ENCODE results near the gene AHRR.

- no peak for TF ChIP-seq POLR2A (IDR thresholded peaks at IDR 0.05)
- TF ChIP-seq, protein P1, sequence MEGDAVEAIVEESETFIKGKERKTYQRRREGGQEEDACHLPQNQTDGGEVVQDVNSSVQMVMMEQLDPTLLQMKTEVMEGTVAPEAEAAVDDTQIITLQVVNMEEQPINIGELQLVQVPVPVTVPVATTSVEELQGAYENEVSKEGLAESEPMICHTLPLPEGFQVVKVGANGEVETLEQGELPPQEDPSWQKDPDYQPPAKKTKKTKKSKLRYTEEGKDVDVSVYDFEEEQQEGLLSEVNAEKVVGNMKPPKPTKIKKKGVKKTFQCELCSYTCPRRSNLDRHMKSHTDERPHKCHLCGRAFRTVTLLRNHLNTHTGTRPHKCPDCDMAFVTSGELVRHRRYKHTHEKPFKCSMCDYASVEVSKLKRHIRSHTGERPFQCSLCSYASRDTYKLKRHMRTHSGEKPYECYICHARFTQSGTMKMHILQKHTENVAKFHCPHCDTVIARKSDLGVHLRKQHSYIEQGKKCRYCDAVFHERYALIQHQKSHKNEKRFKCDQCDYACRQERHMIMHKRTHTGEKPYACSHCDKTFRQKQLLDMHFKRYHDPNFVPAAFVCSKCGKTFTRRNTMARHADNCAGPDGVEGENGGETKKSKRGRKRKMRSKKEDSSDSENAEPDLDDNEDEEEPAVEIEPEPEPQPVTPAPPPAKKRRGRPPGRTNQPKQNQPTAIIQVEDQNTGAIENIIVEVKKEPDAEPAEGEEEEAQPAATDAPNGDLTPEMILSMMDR (IDR thresholded peaks at IDR 0.05), result no peak
Observed at GRCh38 chr5:366541-367357, 45.2 kb downstream of the AHRR start.
